Hepatocyte (in vitro differentiated cells): Measurements from ENCODE around the gene PCDHA2.

ENCODE experiments used
- CTCF ChIP-seq: fragments of 200-600 bp; sonication (generic); IDR thresholded peaks from 2 replicates; pipeline ENCODE4 v1.5.1; 2016; ENCODE audit warnings: antibody characterized with exemption, mild to moderate bottlenecking; ENCODE audit not compliant: poor library complexity
- EZH2 ChIP-seq: fragments of 200-600 bp; sonication (generic); IDR thresholded peaks from 2 replicates; pipeline ENCODE4 v1.6.1; 2016; ENCODE audit warnings: antibody characterized with exemption, mild to moderate bottlenecking, borderline replicate concordance

GRCh38 chr5:140800816-140801493 is 6.3 kb downstream of the PCDHA2 start, which contains the start of gene PCDHA3:
- no peak for TF ChIP-seq CTCF
- TF ChIP-seq EZH2, result no peak
